WI38 (cell line): ENCODE results near the gene IZUMO1.

ENCODE experiments used
- H3K4me3 ChIP-seq: 2 replicates; pipeline ENCODE4 v1.5.1; 2011; ENCODE audit warnings: low read depth, mild to moderate bottlenecking, control low read depth, low read length
- CTCF ChIP-seq: IDR thresholded peaks from 2 replicates; pipeline ENCODE4 v1.5.1; 2012; ENCODE audit warnings: low read depth, mild to moderate bottlenecking, control low read depth, low read length

IZUMO1 gene

GRCh38 chr19:48713864-48714755 is 32.6 kb downstream of the IZUMO1 start:
- TF ChIP-seq CTCF, result no peak
- peak overlapping the region; percentile 73 for H3K4me3 ChIP-seq

- no peak for TF ChIP-seq CTCF
- H3K4me3 ChIP-seq, result peak overlapping the region; percentile 73
Observed at GRCh38 chr19:48713041-48713863, 33.5 kb downstream of the IZUMO1 start.

GRCh38 chr19:48711106-48711662 is 35.5 kb downstream of the IZUMO1 start:
- no peak for TF ChIP-seq CTCF
- H3K4me3 ChIP-seq, result no peak overlapping the region

GRCh38 chr19:48708471-48708870 is 38.2 kb downstream of the IZUMO1 start:
- TF ChIP-seq CTCF, result no peak
- no peak overlapping the region for H3K4me3 ChIP-seq

GRCh38 chr19:48705431-48705830 is 41.3 kb downstream of the IZUMO1 start:
- H3K4me3 ChIP-seq, result no peak overlapping the region
- no peak for TF ChIP-seq CTCF

- no peak for TF ChIP-seq CTCF
- H3K4me3 ChIP-seq, result no peak overlapping the region
Observed at GRCh38 chr19:48703316-48703715, 43.4 kb downstream of the IZUMO1 start.
